Measurements from ENCODE around the gene DTX2.
"Not testable (repeated sequence)": the region's sequence is repeated elsewhere in the genome, so short reads cannot be mapped to it uniquely, and the experiment has no call there.

DTX2 gene

DNA sequence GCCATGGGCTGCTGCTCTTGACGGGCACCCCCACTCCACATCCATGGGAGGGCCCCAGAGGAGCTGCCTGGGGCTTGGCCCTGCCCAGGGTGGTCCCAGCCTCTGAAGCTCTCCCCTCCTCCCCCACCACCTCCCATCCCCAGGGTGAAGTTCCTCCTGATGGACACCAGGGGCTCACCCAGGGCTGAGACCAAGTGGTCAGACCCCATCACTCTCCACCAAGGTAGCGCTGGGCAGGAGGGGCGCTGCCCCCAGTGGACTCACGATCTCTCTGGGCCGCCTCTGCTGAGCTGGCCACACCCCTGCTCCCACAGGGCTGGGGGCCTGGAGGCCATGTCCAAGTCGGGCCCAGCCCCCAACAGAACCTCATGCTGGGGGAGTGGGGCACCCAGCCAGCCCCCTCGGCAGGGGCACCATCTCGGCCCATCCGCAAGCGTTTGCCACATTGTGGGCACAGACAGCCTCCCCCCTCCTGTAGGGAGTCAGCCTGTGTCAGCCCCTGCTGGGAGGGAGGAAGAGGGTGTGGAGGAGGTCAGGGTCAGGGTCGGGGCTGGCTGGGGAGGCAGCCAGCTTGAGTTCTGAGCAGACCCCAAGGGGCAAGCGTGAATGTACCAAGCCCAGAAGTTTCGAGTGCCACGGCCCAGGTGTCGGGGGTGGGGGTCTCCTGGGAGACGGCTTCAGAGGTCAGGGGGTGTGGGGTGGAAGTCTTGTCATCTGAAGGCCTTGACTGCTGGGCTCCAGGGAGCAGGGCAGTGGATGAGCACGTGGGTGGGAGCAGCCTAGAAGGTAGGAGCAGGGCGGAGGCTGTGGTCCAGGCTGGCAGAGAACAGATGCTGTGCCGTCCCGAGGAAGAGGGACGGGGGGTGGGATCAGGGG is 51.7 kb downstream of the DTX2 start:
- no peak for DNase-seq (ENCODE audit: low spot score)
- H3K27ac ChIP-seq, result peak overlapping the region in 1 of 2 donors; percentile 16
- H3K4me3 ChIP-seq, result no peak overlapping the region
- TF ChIP-seq CTCF (IDR thresholded peaks at IDR 0.05), result no peak

GRCh38 chr7:76513817-76514799 is 52.6 kb downstream of the DTX2 start:
- no peak overlapping the region for H3K27ac ChIP-seq

DNA sequence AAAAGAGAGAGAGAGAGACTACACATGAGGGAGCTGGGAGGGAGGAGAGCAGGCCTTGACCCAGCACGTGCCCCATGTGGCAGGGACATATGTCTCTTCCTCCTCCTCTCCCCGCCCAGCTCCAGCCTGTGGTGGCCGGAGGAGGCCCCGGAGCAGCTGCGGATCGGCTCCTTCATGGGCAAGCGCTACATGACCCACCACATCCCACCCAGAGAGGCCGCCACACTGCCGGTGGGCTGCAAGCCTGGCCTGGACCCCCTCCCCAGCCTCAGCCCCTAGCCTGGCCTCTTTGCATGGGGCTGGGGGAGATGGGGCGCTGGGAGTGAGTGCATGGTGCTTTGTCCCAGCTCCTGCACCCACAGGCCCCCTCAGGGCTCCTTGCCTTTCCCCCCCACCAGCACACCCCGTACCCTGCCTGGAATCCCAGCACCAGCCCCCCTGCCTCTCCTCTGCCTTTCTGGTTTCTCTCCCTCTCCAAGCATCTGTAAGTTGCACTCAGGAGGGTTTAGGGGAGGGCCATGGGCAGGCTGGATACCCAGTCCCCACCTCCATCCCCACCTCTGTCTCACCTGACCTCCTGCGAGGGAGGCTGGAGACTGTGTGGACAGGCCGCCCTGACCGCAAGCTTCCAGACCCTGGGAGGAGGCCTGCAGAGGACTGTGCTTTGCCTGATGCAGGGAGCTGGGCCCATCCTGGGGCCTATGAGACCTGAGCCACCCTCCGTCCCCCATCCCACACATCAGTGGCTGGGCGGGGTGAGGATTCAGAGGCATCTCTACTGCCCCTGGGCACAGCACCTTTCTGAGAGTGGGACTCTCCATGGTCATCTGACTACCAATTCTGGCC is 53.6 kb downstream of the DTX2 start:
- Histone ChIP-seq H3K27ac (no peak overlapping the region), H3K4me3 (no peak overlapping the region)
- DNase-seq (ENCODE audit: low spot score), result no peak
- no peak for TF ChIP-seq CTCF (IDR thresholded peaks at IDR 0.05)

More at GRCh38 chr7:76513817-76514799, 52.6 kb downstream of the DTX2 start:
- no peak overlapping the region for H3K4me3 ChIP-seq
- TF ChIP-seq CTCF (IDR thresholded peaks at IDR 0.05), result no peak
- no peak for DNase-seq (ENCODE audit: low spot score)

DNA sequence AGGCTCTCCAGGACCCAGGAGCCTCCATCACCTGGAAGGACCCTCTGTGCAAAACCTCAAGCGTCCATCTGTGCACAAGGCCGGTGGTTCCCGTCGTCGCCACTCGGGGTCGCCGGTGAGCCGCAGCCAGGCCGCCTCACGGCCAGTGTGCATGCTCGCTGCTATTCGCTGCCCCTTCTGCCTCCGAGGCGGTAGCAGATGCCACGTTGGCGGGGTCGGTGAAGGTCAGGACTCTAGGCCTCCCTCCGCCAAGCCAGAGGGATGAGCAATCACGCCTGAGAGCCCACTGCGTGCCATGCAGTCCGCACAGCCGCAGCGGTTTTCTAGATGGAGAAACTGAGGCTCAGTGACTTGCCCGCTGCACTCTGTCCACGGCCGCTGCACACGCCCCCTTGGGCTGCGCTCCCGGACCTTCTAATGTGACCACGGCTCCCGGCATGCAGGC is 54.5 kb downstream of the DTX2 start:
- DNase-seq (ENCODE audit: low spot score), result no peak
- TF ChIP-seq CTCF (IDR thresholded peaks at IDR 0.05), result no peak
- Histone ChIP-seq H3K4me3 (peak overlapping the region; percentile 49), H3K27ac (no peak overlapping the region)

DNA sequence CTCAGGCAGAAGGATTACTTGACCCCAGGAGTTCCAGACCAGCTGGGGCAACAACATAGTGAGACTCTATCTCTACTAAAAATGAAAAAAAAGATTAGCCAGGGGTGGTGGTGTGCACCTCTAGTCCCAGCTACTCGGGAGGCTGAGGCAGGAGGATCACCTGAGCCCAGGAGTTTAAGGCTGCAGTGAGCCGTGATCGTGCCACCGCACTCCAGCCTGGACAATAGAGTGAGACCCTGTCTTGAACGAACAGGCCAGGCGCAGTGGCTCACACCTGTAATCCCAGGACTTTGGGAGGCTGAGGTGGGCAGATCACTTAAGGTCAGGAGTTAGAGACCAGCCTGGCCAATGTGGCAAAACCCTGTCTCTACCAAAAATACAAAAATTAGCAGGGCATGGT is 55.4 kb downstream of the DTX2 start:
- not testable (repeated sequence) for DNase-seq (ENCODE audit: low spot score); H3K27ac ChIP-seq; H3K4me3 ChIP-seq

DNA sequence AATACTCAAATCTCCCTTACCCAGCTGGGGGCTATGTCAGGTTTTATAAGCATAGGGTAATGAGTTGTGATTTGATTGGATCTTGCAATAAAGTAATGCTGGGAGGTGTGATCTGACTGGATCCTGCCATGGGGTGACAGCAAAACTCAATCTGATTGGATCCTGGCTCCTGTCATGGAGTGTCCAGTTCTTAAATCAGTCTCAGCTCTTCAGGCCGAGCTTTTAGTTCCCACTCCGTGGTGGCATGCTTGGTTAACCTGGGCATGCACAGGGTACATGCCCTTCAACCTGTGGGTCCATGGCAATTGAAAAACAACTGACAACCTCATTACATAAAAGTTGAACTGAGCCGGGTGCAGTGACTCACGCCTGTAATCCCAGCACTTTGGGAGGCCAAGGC is 64.7 kb downstream of the DTX2 start:
- H3K4me3 ChIP-seq; DNase-seq (ENCODE audit: low spot score); H3K27ac ChIP-seq: not testable (repeated sequence)

- DNase-seq (ENCODE audit: low spot score); H3K27ac ChIP-seq; H3K4me3 ChIP-seq: not testable (repeated sequence)
Measured at GRCh38 chr7:76531643-76532042, 70.1 kb downstream of the DTX2 start.

- not testable (repeated sequence) for H3K4me3 ChIP-seq; H3K27ac ChIP-seq; DNase-seq (ENCODE audit: low spot score)
Measured at GRCh38 chr7:76543197-76543596, 81.7 kb downstream of the DTX2 start, which contains the start of gene SPDYE16. Gene SPDYE16 (minus strand): TSS chr7:76543297. CDS start chr7:76541459, 1,838 bp downstream.

- Histone ChIP-seq H3K27ac (peak overlapping the region; percentile 96), H3K4me3 (peak overlapping the region; percentile 88)
- peak; percentile 93 for DNase-seq (ENCODE audit: low spot score)
Measured at GRCh38 chr7:76549025-76549854, 87.7 kb downstream of the DTX2 start.

DNA sequence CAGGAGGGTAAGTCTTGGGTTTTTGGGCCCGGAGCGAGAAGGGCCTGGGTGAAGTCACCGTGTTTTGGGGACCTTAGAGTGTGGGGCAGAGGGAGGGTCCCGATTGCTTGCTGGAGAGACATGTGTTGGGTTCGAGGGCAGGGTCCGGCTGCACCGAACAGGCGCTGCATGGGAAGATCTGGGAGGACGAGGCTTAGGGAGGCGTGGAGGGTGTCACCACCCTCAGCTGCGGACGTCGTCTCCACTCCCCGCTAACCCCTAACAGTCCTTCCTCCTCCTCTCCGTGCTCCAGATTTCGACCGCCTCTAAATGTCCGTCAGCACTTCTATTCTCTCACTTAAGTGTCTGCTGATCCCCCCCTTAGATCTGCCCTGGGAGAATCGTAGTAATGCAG is 88.3 kb downstream of the DTX2 start:
- Histone ChIP-seq H3K27ac (peak overlapping the region; percentile 96), H3K4me3 (peak overlapping the region; percentile 88)
- not testable (repeated sequence) for DNase-seq (ENCODE audit: low spot score)

DNA sequence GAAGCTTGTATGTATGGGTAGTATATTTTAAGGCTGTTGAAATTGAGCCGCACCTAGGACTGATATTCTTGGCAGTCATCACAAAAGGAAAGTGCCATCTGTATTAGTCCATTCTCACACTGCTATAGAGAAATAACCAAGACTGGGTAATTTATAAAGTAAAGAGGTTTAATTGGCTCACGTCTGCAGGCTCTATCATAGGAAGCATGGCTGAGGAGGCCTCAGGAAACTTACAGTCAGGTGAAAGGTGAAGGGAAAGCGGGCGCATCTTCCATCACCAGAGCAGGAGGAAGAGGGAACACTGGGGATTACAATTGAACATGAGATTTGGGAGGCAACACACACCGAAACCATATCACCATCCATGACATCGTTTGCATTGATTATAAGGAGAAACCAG is 90.5 kb downstream of the DTX2 start:
- H3K27ac ChIP-seq; DNase-seq (ENCODE audit: low spot score); H3K4me3 ChIP-seq: not testable (repeated sequence)

All from coronary artery (tissue), 2 donors.